Activated CD4-positive, CD25-positive, alpha-beta regulatory T cell (primary cell): Measurements from ENCODE around the gene SNAPC1.
"Not testable (repeated sequence)": the region's sequence is repeated elsewhere in the genome, so short reads cannot be mapped to it uniquely, and the experiment has no call there.

ENCODE experiments used
- DNase-seq, 4 experiments: peaks; one replicate each; lab custom pipeline; 2025; lab: John Stamatoyannopoulos, UW

Gene SNAPC1, protein sequence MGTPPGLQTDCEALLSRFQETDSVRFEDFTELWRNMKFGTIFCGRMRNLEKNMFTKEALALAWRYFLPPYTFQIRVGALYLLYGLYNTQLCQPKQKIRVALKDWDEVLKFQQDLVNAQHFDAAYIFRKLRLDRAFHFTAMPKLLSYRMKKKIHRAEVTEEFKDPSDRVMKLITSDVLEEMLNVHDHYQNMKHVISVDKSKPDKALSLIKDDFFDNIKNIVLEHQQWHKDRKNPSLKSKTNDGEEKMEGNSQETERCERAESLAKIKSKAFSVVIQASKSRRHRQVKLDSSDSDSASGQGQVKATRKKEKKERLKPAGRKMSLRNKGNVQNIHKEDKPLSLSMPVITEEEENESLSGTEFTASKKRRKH

DNA sequence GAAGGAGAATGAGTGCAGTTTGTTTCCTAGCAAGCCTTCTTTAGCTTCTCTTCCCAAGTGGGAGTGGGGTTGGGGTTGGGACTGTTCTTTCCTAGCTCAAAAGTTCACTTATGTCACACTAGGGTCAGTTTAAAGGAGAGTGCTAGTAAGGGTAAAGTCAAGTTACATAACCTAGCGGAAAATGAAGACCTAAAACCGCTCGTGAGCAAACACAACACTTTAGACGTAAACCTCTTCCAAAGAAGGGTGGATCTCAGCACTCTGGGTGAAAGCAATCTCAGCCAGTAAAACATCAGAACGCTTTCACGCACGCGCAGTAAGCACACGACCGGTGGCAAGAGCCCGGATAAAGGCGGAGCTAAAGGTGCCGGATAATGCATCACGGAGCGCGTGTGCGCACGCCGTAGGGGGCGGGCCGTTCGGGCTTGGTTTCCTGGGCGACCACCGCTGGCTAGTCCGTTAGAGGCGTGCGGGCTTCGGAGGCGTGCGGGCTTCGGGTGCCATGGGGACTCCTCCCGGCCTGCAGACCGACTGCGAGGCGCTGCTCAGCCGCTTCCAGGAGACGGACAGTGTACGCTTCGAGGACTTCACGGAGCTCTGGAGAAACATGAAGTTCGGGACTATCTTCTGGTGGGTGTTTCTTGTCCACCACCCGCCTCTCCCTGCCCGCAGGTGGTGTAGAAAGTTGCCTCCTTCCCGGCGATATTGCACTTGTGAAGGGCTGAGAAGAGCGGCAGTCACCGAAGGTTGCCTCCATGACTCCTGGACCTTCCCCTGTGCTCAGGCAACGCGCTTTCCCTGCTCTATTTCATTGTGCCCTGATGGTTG, at the start of gene SNAPC1:
Gene SNAPC1 (plus strand): TSS at position 462 of the 828 bp plus-strand sequence. CDS start 41 bp downstream, at position 503.
- DNase-seq = peak; percentile 82 to 96 (median 94)

DNA sequence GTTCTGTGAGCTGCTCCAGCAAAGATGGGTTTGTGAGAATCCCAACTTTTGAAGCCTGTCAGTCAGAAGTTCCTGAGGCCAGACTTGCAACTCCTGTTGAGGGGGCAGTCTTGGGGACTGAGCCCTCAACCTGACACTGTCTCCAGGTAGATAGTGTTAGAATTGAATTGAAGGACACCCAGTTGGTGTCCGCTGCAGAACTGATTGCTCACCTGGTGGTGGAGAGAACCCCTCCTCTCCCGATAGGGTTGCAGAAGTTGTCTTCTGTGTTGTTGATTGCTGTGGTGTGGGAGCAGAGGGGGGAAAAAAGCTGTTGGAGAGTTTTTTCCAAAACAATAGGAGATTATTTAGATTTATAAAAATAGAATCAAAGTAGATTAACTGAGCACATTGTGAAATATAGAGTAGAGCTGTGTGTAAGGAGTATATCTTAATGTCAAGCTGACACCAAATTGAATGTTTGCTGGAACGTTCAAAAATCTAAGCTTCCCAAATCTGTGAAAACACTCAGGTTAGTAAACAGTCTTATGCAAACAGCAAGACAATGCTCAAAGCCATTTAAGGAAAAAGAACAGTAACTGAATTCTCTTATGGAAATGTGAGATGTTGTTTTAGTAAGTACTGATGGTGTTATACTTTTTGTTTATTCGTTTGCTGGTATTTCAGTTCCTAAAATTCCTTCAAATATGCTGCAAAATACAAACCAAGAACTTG, 48.3 kb upstream of the SNAPC1 start:
- no peak for DNase-seq

DNA sequence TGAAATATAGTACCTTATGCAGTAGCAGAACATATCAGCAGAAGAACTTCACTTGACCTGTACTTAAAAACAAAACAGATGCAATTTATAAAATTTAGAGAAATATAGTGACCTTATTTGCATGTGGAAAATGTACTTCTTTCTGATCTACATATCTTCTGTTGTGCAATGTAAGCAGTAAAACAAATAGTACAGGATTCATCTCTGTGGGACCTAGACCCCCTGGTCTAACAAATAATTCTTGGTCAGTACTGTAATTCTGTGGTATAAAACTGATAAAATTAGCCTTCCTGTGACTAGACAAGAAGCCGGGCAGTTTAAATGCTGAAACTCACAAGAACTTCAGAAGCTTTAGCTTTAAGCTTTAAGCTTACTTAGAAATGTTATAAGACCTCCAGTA, 45.3 kb upstream of the SNAPC1 start:
- no peak for DNase-seq

DNA sequence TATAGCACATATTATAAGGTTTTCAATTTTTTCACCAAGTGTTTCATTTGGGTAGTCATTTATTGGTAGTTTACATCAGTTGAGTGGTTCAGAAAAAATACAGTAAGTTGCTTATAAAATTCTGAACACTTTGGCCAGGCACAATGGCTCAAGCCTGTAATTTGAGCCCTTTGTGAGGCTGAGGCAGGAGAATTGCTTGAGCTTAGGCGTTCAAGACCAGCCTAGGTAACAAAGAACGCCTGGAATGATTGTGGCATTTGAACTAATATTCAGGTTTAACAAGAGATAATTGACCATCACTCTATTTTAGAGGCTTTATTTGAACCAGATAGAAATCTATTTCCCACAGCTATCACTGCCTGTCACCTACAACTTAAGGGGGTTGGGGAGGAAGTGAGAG, 44.2 kb upstream of the SNAPC1 start:
- no peak for DNase-seq

DNA sequence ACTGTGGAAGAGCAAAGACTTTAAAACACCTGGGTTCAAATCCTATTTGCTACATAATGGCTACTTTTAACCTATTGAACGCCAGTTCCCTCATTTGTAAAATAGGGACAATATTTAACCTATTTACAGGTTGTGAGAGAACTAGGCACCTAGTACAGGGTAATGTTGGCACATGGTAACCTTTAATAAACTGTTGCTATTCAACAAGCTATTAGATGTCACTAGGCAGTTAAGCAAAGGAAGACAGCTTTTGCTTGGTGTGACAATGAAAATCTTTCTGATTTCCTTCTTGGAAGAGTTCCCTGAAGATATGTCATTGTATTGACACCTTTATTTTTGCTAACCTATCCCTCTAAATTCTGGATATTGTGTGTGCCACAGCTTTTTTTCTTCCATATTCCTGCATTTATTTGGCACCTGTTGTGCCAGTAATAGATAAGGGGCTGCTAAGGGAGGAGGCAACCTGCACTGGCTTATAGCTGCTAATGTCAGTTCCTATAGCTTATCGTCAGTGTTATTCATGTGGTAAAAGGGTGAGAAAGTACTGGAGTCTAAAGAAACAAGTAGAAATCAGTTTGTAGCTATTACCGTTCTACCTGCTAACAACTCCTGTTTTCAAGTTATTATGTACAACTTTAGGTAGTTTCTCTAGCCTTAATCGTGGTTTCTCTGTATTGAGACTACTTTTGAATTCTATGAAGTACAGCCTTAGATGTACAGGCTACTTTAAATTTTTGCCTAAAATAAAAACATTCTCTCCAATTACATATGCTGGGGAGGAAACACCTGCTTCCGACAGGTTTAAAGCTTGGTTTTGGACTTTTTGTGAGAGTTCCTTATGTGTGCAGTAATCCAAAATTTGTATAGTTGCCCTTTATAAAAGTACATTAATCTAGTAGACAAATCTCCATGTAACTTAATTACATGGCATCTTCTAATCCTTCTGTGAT, 42.6 kb upstream of the SNAPC1 start:
- DNase-seq = no peak

DNA sequence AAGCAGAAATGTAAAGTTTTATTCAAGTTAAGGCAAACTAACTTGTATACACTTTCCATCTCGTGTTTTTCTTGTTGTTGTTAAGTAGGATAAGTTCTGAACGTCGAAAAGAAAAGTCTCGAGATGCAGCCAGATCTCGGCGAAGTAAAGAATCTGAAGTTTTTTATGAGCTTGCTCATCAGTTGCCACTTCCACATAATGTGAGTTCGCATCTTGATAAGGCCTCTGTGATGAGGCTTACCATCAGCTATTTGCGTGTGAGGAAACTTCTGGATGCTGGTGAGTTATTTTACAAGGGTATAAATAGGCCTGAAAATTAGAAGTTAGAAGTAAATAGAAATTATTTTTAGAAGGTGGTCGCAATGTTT, 41.9 kb upstream of the SNAPC1 start:
- DNase-seq = no peak

DNA sequence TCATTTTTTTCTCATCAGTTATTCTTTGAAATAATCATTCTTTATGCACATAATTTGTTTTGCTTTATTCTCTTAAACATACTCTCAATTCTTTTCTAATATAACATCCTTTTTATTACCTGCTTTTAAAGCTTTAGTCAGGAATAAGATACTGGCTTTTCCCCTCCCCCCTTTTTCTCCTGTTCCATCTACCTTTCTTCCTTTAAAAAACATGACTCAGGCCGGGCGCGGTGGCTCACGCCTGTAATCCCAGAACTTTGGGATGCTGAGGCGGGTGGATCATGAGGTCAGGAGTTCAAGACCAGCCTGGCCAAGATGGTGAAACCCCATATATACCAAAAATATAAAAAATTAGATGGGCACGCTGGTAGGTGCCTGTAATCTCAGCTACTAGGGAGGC, 41.5 kb upstream of the SNAPC1 start:
- no peak for DNase-seq

DNA sequence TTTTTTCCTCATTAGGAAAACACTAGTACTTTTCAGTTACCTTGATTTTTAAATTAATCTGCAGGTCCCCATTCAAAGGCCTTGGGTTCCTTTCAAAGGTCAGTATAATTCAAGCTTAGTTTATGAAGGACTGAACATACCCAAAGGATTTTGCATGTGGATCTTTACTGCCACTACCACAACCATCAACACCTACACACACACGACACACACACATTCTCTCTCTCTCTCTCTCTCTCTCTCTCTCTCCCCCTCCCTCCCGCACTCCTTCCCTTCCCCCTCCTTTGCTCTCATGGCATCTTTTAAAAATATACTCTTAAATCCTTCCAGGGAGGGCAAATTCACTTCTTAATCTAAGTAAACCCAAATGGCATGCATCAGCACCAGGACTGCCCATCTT, 38.1 kb upstream of the SNAPC1 start:
- no peak for DNase-seq

DNA sequence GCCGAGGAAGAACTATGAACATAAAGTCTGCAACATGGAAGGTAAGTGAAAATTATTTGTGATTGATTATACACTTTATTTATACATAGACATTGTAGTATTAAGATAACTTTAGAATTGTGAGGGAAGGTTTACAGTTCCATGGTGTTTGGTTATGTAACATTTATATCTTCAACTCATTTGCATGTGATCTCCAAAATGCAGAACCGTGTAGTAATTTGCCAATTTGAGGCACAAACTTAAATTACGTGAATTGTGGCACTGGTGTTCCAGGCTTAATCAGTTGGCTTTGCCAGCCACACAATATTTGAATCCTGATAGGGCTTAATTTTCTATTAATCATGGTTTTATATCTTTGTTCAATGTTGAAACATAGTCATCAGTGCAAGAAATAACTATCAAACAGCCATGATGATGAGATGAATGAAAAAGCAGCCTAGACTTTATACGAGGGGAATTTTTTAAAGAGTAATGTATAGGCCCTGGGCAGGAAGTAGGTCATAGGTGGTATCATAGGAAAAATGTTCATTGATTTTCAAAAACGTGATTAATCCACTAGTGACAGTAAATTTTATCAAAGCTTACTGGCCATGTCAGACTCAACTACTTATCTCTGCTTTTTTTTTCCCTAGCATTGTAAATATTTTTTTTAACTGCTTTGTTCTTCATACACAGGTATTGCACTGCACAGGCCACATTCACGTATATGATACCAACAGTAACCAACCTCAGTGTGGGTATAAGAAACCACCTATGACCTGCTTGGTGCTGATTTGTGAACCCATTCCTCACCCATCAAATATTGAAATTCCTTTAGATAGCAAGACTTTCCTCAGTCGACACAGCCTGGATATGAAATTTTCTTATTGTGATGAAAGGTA, 35.2 kb upstream of the SNAPC1 start:
- DNase-seq = no peak

DNA sequence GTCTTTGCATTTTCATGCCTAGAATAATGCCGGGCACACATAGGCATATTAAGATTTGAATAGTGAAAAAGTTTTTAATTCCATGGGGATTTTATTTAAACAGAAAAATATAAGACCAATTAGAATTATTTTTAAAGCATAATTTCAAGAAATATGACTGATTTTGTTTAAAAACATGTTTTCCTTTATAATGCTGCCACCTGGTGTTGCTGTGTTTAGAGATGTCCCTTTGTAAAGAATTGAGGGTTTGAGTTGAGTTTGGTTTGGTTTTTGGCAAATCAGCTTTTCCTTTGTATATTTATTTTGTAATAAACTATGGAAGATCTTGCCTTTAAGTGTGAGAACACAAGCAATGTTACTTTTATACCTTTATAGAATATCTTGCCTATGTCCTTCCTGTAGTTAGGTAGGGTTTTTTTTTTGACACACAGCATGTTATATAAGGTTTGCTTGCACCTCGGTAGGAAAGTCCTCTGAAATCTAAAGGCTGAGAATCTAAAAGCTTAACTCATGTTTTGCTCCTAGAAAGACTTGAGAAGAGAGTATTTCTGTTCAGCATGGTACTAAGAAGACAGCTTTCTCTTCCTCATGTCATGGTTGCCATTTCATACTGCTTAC, 31.4 kb upstream of the SNAPC1 start:
- DNase-seq = no peak

DNA sequence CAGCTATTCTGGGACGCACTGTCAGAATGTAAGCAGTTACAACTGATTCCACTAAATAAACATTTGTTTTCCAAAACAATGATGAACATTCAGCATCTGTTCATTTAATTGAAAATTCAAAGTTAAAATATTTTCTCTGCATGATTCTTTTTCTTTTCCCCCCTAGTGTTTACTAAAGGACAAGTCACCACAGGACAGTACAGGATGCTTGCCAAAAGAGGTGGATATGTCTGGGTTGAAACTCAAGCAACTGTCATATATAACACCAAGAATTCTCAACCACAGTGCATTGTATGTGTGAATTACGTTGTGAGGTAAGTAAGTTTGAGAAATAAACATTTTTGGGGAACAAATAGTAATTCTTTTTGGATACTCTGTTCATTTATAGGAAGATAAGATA, 28.2 kb upstream of the SNAPC1 start:
- no peak for DNase-seq

DNA sequence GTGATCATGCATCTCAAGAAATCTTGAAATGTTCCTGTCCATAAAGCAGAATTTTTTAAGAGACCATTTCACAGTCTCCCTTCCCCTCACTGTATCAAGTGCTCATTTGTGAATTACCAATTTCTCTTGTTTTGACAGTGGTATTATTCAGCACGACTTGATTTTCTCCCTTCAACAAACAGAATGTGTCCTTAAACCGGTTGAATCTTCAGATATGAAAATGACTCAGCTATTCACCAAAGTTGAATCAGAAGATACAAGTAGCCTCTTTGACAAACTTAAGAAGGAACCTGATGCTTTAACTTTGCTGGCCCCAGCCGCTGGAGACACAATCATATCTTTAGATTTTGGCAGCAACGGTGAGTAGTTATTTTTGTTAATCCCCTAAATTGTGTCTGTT, 25.5 kb upstream of the SNAPC1 start:
- DNase-seq = no peak

DNA sequence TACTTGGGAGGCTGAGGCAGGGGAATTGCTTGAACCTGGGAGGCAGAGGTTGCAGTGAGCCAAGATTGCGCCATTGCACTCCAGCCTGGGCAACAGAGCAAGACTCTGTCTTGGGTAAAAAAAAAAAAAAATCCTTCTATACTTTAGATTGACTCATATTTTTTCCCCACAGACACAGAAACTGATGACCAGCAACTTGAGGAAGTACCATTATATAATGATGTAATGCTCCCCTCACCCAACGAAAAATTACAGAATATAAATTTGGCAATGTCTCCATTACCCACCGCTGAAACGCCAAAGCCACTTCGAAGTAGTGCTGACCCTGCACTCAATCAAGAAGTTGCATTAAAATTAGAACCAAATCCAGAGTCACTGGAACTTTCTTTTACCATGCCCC, 24.3 kb upstream of the SNAPC1 start:
- no peak for DNase-seq

DNA sequence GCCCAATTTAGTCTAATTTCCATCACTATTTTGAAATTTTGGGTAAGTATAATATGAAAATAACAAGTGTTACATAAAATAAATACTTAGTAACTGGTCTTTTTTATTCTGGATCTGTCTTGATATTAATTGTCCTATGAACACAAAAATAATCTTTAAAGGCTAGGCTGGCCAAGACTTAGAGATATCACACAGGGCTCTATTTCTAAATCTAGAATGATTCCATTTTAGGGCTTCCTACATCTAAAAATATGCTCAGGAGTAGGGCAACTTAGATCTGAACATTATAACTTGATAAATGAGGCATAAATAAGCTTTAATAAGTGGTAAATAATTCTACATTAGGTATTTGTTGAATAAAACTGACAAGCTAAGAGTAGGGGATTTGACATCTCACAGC, 23.1 kb upstream of the SNAPC1 start:
- no peak for DNase-seq

DNA sequence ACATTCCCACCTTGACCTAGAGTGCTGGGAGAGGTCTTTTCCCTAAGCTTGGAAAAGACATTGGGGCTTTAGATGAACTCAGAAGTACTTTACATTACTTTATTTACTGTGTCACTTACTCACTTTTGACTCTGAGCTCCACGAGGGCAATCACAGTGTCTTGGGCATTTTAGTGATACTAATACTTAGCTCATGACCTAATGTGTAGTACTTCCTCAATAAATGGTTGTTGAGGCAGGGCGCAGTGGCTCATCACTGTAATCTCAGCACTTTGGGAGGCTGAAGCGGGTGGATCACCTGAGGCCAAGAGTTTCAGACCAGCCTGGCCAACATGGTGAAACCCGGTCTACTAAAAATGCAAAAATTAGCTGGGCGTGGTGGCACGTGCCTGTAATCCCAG, 19.8 kb upstream of the SNAPC1 start:
- DNase-seq = no peak

DNA sequence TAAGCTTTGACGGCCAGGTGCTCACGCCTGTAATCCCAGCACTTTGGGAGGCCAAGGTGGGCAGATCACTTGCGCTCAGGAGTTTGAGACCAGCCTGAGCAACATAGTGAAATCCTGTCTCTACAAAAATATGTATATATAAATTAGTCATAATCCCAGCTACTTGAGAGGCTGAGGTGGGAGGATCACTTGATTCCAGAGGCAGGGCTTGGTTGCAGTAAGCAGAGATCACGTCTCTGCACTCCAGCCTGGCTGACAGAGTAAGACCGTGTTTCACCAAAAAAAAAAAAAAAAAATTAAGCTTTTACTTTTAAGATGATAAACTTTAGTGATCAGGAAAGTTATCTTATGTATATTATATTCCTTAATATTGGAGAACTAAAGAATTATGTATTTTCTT, 18.0 kb upstream of the SNAPC1 start:
- no peak for DNase-seq

DNA sequence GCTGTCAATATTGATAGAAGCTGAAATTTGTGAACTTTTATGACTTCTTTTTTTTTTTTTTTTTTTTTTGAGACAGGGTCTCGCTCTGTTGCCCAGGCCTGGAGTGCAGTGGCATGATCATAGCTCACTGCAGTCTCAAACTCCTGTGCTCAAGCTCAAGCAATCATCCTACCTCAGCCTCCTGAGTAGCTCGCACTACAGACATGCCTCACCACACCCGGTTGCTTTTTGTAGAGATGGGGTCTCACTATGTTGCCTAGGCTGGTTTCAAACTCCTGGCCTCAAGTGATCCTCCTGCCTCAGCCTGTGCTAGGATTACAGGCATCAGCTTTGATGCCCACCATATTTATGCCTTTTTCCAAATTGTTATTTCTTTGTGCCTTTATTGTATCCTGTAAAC, 15.9 kb upstream of the SNAPC1 start:
- not testable (repeated sequence) for DNase-seq

DNA sequence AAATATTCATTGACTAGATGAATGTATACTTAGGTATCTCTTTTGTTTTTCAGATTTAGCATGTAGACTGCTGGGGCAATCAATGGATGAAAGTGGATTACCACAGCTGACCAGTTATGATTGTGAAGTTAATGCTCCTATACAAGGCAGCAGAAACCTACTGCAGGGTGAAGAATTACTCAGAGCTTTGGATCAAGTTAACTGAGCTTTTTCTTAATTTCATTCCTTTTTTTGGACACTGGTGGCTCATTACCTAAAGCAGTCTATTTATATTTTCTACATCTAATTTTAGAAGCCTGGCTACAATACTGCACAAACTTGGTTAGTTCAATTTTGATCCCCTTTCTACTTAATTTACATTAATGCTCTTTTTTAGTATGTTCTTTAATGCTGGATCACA, 15.3 kb upstream of the SNAPC1 start:
- DNase-seq = no peak

DNA sequence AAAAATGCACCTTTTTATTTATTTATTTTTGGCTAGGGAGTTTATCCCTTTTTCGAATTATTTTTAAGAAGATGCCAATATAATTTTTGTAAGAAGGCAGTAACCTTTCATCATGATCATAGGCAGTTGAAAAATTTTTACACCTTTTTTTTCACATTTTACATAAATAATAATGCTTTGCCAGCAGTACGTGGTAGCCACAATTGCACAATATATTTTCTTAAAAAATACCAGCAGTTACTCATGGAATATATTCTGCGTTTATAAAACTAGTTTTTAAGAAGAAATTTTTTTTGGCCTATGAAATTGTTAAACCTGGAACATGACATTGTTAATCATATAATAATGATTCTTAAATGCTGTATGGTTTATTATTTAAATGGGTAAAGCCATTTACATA, 14.9 kb upstream of the SNAPC1 start:
- DNase-seq = no peak

DNA sequence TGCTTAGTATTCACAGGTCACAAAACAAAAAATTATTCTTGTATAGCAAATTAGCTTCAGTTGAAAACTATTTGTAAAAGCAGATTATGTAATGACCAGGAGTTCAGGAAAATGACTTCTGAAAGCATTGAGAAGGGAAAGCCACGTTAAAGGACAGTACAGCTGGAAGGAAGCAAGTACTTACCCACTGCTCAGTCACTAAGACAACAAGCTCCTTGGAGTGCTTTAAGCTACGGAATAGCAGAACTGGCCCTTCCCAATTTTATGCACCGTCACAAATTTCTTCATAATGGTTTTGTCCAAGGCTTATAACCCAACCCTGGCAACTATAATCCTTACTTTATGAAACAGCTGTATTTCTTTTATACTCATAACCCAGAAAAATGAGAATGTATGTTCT, 13.0 kb upstream of the SNAPC1 start:
- no peak for DNase-seq
